HG03045 (cell line): ENCODE data around the gene GRIK2.
"Not testable (repeated sequence)": the region's sequence is repeated elsewhere in the genome, so short reads cannot be mapped to it uniquely, and the experiment has no call there.

Source experiments
- ATAC-seq: cut with Tn5 transposase; IDR thresholded peaks from one replicate; pipeline ENCODE4 v1.9.1; 2021; ENCODE audit warnings: mild to moderate bottlenecking, moderate library complexity; ENCODE audit not compliant: unreplicated experiment

The GRIK2 gene

GRCh38 chr6:101956961-101957360 is 563.5 kb downstream of the GRIK2 start:
- no peak for ATAC-seq

GRCh38 chr6:101961357-101961756 is 567.8 kb downstream of the GRIK2 start:
- no peak for ATAC-seq

- ATAC-seq = no peak
These were observed 587.4 kb downstream of the GRIK2 start for GRCh38 chr6:101980924-101981323.

GRCh38 chr6:101986476-101986875 is 593.0 kb downstream of the GRIK2 start:
- ATAC-seq = no peak

GRCh38 chr6:101992286-101992685 is 598.8 kb downstream of the GRIK2 start:
- ATAC-seq = no peak

- no peak for ATAC-seq
These were observed 601.0 kb downstream of the GRIK2 start for GRCh38 chr6:101994521-101994920.

- no peak for ATAC-seq
These were observed 621.9 kb downstream of the GRIK2 start for GRCh38 chr6:102015431-102015830.

GRCh38 chr6:102022281-102022680 is 628.8 kb downstream of the GRIK2 start:
- ATAC-seq = no peak

- ATAC-seq = no peak
These were observed 629.3 kb downstream of the GRIK2 start for GRCh38 chr6:102022803-102023202.

- no peak for ATAC-seq
These were observed 630.6 kb downstream of the GRIK2 start for GRCh38 chr6:102023977-102024657.

GRCh38 chr6:102026649-102027048 is 633.1 kb downstream of the GRIK2 start:
- no peak for ATAC-seq

GRCh38 chr6:102028176-102028575 is 634.7 kb downstream of the GRIK2 start:
- no peak for ATAC-seq

GRCh38 chr6:102038964-102039363 is 645.5 kb downstream of the GRIK2 start:
- no peak for ATAC-seq

GRCh38 chr6:102039441-102039840 is 645.9 kb downstream of the GRIK2 start:
- ATAC-seq = no peak

- ATAC-seq = no peak
These were observed 657.5 kb downstream of the GRIK2 start for GRCh38 chr6:102051001-102051400.

- ATAC-seq = no peak
These were observed 658.2 kb downstream of the GRIK2 start for GRCh38 chr6:102051720-102052119.

- ATAC-seq = no peak
These were observed 670.6 kb downstream of the GRIK2 start for GRCh38 chr6:102064142-102064541.

- ATAC-seq = no peak
These were observed 672.8 kb downstream of the GRIK2 start for GRCh38 chr6:102066301-102066700.

GRCh38 chr6:102068349-102068929 is 674.9 kb downstream of the GRIK2 start:
- ATAC-seq = no peak

GRCh38 chr6:102075539-102075938 is 682.0 kb downstream of the GRIK2 start:
- ATAC-seq = no peak

- ATAC-seq = no peak
These were observed 691.7 kb downstream of the GRIK2 start for GRCh38 chr6:102085257-102085656.

- ATAC-seq = not testable (repeated sequence)
These were observed 694.7 kb downstream of the GRIK2 start for GRCh38 chr6:102088160-102088559.

- ATAC-seq = no peak
These were observed 720.9 kb downstream of the GRIK2 start for GRCh38 chr6:102114402-102114801.
